ENCODE measurements around the gene TGFBR3.

The TGFBR3 gene

DNA sequence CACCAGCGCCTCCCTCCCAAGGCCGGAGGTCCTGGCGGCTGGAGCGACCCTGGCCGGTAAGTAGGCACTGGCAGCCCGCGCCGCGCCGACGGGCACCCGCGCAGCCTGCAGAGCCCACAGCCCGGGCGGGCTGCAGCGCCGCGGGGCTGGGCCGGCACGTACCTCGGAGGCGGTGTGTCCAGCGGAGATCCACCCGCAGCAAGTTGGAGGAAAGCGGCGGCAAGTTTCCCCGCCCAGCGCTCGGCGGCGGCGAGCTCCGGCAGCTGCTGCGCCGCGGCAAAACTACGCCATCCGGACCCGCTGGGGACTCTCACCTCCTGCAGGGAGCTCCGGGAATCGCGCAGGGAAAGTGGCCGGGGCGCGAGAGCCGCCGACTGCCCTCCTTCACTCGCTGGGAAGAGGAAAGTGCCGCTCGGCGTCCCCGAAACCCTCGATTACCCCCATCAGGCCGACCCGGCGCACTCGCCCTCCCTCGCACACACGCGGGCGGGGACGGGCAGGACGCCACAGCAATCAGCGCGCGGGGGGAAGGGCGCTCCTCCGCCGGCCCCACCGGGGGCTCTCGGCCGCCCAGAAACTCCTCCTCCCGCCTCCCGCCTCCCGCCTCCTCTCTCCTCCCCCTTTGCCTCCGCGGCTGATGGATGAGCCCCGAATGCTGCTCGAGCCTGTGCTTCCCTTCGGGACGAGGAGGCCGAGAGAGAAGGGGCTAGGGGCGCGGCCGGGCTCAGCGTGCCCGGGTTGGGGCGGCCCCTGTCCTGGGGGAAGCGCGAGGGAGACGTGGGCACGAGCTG is at the start of gene TGFBR3:
TGFBR3 (minus strand) TSS at position 436 of the 791 bp plus-strand sequence. CDS start 24,620 bp downstream, outside the sequence.
- DNase-seq, result peak; percentile 92

DNA sequence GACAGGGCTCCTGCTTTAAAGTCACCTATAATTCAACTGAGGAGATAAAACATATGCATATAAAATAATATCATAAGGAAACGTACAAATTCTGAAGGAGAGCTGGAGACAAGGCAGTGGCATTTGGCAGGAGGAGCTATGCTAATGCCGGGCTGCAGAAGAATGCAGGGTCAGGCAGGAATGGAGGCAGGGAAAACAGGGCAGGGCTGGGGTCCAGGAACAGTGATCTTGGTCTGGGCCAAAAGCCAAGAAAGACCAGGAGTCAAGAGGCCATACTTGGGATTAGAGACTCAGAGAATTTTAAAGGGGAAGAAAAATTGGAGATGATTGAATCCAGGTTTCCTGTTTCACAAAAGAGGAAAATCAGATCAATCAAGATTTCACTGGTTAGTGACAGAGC is 43.3 kb upstream of the TGFBR3 start:
- DNase-seq, result no peak

DNA sequence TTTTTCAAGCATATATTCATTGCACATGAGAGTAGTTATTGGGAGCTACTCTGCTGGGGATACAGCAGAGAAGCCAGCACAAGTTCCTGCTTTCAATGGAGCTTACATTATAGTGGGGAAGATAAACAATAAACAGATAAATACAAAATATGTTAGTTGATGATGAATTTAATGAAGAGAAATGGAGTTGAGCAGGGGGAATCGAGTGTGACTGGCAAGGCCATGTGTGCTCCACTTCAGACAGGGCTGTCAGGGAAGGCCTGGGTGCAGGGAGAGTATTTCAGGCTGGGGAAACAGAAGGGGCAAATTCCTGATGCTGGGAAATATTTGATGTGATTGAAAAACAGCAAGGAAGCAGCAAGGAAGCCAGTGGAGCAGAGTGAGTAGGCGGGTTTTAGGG is 42.1 kb upstream of the TGFBR3 start:
- no peak for DNase-seq

DNA sequence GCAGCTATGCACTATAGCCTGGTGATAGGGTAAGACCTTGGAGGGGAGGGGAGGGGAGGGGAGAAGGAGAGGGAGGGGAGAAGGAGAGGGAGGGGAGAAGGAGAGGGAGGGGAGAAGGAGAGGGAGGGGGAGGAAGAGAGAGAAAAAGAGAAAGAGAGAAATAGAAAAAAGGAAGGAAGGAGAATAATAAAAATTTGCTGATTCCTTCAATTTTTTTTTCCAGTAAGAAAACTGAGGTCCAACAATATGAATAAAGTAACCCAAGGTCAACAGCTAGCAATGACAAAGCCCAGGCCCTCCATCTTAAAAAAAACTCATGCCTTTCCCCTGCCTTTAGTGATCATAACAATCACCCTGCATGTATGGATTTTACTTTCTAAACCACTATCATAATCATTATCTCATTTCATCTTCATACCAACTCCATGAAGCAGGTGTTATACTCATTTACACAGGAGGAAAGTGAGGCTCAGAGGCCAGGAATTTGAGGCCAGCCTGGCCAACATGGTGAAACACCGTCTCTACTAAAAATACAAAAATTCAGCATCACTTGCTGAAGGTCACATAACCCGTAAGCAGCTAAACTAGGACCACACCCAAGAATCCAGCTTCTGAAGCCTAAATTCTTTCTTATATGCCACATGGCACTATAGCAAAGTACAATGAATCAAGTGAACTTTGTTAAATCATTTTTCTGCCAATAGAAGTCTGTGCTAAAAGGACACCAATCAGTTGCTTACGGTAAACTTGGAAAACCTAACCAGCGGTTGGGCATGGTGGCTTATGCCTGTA is 39.9 kb upstream of the TGFBR3 start:
- DNase-seq, result no peak

DNA sequence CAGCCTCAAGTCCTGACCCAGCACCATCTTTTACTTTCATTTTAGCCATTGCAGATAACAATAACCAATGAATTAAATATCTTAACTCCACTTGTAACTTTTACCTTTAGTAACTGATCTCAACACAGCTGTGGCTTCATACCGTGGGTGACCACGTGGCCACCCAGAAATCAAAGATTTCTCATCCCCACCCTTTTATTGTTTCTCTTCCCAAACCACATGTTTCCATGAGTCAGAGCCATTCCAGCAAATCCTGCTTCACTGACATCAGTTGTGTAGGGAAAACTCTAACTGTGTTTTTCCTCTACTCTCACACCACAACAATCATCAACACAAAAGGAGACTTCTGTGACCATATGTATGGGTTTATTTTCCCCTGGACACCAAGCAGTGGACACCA is 38.2 kb upstream of the TGFBR3 start:
- DNase-seq, result no peak

GRCh38 chr1:91919962-91920361 is 34.0 kb upstream of the TGFBR3 start:
- DNase-seq, result peak; percentile 7

DNA sequence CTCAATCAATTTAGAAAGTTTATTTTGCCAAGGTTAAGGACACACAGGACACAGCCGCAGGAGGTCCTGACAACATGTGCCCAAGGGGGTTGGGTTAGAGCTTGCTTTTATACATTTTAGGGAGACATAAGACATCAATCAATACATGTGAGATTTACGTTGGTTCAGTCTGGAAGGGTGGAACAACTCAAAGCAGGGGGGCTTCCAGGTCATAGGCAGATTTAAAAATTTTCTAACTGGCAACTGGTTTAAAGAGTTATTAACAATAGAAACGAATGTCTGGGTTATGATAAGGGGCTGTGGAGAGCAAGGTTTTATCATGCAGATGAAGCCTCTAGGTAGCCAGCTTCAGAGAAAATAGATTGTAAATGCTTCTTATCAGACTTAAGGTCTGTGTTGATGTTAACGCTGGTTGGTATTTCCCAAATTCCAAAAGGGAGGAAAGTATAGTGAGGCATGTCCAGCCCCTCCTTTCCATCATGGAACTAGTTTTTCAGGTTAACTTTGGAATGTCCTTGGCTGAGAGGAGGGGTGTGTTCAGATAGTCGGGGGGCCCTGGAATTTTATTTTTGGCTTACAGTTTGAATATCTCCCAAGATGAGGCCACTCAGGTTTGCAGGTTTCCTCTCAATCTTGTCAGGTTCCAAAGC is 31.0 kb upstream of the TGFBR3 start:
- DNase-seq, result no peak

DNA sequence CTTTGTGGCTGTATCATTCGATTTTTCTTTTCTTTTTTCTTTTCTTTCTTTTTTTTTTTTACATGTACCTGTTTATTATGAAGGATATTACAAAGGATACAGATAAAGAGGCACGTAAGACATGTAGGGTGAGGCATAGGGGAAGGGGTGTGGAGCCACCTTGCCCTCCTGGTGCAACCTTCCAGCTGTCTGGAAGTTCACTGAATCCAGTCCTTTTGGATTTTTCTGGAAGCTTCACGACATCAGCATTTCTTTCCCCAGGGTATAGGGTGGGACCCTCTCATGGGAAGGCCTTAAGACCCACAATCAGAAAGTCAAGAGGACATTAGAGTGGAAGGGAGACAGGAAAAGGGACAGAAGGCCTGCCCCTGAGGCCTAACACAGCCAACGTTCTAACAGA is 30.1 kb upstream of the TGFBR3 start:
- no peak for DNase-seq

DNA sequence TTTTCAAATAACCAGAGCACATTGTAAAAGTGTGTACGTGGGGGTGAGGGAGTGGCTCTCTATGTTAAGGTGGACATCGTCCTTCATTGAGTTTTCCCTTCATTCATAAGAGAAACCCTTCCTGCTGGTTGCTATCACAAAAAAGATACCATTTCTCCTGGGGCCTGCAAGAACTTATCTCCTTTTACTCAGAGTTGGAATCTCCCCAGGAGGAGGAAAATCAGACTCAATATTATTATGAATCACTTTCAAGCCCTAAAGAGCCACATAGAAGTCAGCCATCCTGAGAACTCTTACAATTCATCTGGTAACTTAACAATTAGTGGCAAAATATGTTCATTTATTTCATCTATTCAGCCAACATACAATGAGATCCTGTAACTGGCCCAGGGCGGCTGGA is 27.1 kb upstream of the TGFBR3 start:
- DNase-seq, result no peak

- DNase-seq, result no peak
Observed at GRCh38 chr1:91912266-91912665, 26.3 kb upstream of the TGFBR3 start.

GRCh38 chr1:91901231-91901630 is 15.3 kb upstream of the TGFBR3 start:
- DNase-seq, result no peak

- DNase-seq, result peak; percentile 41
Observed at GRCh38 chr1:91900562-91900961, 14.6 kb upstream of the TGFBR3 start.

- no peak for DNase-seq
Observed at GRCh38 chr1:91897016-91897415, 11.1 kb upstream of the TGFBR3 start.

DNA sequence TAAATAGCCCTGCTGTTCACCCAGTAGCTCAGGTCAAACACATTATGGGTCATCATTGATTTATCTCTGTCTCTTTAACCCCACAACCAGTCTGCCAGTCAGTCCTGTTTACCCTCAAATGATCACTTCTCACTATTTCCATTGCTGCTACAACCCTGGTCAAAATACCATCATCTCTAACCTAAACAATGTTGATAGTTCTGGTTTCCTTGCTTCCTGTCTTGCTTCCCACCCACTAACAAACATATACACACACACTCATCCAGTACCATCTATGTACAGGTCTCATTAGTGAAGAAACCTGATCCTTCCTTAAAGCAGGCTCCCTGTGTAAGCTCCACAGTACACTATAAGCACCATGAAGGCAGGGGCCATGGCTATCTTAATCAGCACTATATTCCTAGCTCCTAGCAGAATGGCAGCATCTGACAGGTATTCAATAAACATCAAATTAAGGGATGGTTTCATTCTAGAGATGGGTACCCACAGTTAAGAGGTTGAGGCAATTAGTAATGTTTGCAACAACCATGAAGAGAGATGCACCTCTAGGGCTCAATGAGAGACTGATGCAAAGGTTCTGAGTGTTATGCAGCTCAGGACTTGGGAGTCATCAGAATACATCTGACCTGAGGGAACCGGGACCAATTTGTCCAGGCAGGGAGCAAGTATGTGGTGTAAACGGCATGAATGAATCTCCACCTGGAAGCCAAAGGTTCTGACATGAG is 10.0 kb upstream of the TGFBR3 start:
- no peak for DNase-seq

DNA sequence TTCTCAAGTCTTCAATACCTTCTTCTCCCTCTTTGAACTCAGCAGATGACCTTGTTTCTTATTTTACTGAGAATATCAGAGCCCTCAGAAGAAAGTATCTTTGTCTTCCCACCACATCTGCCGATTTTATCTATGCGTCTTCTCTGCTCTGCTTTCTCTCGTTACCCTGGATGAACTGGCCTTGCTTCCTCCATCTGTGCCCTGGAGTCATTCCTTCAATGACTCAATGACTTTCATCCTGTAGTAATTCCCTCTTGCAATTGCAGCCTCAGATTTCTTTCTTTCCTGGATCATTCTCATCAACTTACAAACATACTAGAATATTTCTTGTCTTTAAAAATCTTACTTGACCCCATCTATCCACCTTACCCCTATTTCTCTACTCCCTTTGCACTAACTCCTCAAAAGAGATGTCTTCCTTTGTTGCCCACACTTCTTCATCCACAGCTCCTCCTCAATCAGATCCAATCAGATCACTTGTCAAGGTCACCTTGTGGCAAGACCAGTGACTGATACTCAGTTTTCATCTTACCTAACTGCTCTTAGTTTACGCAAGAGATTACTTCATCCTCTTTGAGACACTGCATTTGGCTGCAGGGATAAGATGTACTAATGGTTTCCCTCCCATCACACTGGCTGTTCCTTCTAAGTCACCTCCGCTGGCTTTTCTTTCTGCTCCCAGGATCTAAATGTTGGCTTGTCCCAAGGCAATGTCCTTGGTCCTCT is 8.2 kb upstream of the TGFBR3 start:
- DNase-seq, result no peak

- no peak for DNase-seq
Observed at GRCh38 chr1:91891969-91892368, 6.0 kb upstream of the TGFBR3 start.

DNA sequence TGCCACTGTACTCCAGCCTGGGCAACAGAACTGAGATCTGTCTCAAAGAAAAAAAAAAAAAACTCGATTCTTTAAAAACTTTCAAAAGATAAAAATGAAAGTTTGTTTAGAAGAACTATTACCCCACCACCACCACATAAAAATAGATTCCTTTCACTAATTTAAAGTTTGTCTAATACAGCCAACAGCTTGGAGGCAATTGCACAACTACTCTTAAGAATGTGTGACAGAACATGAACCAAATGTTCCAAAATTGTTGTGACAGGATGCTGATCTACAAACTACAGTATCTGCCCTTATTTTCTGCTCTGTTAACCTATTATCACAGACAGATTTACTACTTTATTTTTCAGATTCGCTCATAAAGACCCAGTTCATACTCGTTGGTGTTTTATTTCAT is 5.5 kb upstream of the TGFBR3 start:
- no peak for DNase-seq

- DNase-seq, result no peak
Observed at GRCh38 chr1:91889717-91890459, 3.9 kb upstream of the TGFBR3 start.

DNA sequence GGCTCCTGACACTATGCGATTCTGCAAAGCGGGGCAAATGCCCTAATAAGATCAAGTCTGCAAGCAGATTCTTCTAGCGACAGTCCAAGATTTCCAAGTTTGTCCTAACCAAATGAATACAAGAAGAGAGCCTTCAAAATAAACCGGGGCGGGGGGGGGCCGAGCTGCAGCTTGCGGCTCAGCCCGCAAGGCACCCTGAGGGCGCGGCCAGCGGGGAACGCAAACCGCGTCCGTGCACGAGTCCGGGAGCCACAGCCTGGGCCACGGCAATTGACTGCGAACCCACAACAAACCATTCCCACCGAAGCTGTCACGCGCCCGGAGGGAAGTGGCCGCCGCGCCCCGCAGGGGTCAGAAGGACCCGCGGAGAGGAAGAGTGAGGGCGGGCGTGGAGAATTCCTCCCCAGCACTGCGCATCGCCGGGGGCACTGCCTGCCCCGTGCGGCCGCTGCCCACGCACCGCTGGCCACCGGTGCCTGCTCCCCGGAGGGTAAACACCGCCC is 687 bp downstream of the TGFBR3 start:
- DNase-seq, result no peak

DNA sequence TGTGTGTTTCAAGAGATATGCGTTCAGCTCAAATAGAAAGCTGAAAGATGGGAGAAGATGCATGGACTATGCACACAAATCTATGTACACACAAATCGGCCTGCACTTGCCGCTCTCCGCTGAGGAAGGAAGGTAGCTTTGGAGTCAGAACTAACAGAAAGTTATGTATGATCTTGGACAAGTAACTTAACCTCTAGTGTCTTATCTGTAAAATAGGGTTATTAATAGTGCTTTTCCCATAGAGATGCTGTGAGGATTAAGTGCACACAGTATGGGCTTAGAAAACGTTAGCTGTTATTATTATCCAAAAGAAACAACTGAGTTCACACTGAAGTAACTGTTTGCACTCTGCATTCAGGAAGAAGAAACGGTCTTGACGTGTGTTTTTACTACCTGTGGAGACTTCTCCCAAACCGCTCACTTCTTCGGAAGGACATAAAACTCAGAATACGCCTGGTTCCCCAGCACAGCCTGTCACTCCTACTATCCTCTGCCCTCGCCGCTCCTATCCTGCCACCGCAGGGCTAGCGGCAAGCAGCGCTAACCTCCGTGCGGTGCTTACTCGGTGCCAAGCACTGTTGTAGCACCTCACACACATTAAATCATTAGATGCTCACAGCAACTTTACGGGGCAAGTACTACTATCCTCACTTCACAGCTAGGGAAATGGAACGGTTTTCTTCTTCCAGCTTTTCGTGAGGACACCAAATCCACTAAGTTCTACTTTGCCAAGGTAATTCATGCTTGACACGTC is 1.3 kb downstream of the TGFBR3 start:
- no peak for DNase-seq

GRCh38 chr1:91883470-91883869 is 2.5 kb downstream of the TGFBR3 start:
- DNase-seq, result no peak

Data from T1000 (cell line).